DOHH2 (cell line): ENCODE data around the gene ZNF213.

Experiments used
- EZH2phosphoT487 ChIP-seq: fragments of 200-600 bp; sonication (generic); IDR thresholded peaks from 2 replicates; pipeline ENCODE4 v1.6.1; 2017; ENCODE audit warnings: borderline replicate concordance, mild to moderate bottlenecking, antibody characterized with exemption, low read length, moderate library complexity, mixed read lengths
- TF ChIP-seq, protein P1 (sequence below): fragments of 200-600 bp; sonication (generic); IDR thresholded peaks from one replicate; pipeline ENCODE4 v1.5.1; 2014; ENCODE audit warnings: antibody characterized with exemption, mild to moderate bottlenecking, low read depth, low read length; ENCODE audit not compliant: poor library complexity, severe bottlenecking

DNA sequence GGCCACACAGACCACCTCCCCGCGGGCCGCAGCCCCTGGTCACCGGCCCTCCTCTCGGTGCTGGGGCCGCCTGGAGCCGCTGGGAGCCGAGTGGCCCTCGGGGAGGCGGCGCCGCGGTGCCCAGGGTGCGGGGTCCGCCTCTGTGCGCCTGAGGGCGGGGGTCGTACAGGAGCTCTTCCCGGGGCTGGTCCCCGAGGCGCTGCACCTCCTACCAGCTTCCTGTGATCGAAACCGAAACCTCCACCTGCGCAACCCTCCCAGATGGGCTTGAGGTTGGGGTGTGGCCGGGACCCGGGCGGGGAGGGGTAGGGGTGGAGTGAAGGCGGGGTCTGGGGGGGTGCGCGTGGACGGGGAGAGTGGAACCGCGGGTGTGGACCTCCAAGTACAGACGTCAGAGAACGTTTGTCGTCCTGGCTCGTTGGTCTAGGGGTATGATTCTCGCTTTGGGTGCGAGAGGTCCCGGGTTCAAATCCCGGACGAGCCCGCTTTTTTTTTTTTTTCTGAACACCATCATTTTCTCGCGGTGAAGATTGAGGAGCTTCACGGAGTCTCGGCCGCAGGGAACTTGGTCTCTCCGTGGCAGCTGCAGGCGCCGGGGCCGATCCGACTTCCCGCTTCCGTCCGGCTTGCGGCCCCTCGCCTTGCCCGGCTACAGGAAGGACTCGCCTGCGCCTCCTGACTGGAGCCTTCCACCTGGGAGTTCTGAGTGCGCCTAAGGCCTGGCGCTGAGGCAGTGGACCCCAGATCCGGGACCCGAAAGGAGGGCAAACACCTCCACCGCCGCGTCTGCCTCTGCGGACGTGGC is 23.9 kb downstream of the ZNF213 start:
- TF ChIP-seq, protein P1, sequence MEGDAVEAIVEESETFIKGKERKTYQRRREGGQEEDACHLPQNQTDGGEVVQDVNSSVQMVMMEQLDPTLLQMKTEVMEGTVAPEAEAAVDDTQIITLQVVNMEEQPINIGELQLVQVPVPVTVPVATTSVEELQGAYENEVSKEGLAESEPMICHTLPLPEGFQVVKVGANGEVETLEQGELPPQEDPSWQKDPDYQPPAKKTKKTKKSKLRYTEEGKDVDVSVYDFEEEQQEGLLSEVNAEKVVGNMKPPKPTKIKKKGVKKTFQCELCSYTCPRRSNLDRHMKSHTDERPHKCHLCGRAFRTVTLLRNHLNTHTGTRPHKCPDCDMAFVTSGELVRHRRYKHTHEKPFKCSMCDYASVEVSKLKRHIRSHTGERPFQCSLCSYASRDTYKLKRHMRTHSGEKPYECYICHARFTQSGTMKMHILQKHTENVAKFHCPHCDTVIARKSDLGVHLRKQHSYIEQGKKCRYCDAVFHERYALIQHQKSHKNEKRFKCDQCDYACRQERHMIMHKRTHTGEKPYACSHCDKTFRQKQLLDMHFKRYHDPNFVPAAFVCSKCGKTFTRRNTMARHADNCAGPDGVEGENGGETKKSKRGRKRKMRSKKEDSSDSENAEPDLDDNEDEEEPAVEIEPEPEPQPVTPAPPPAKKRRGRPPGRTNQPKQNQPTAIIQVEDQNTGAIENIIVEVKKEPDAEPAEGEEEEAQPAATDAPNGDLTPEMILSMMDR = no peak
- no peak for TF ChIP-seq EZH2phosphoT487
